H1 (cell line): Measurements from ENCODE around the gene SGO2.
A peak's percentile ranks its signal among the peaks of the same experiment; 100 is the strongest.

Source experiments
- ATF2 ChIP-seq: IDR thresholded peaks from 2 replicates; pipeline ENCODE4 v1.6.1; 2012; ENCODE audit warnings: low read length, inconsistent platforms
- CBX8 ChIP-seq: fragments of 300-800, 300-1000 bp; sonication (generic); IDR thresholded peaks from 2 replicates; pipeline ENCODE4 v1.7.1; 2016; ENCODE audit warnings: low read depth, low read length, borderline replicate concordance
- CHD2 ChIP-seq: IDR thresholded peaks from 2 replicates; pipeline ENCODE4 v1.6.1; 2012; ENCODE audit warnings: low read length, improper control_type of control experiment
- EGR1 ChIP-seq: IDR thresholded peaks from 2 replicates; pipeline ENCODE4 v1.6.1; 2011; ENCODE audit warnings: low read depth, low read length, borderline replicate concordance
- EZH2 ChIP-seq: fragments of 200-600 bp; sonication (generic); IDR thresholded peaks from 2 replicates; pipeline ENCODE4 v1.7.1; 2012; ENCODE audit warnings: low read depth, mild to moderate bottlenecking, moderate library complexity, low read length, inconsistent platforms; ENCODE audit not compliant: severe bottlenecking
- GABPA ChIP-seq: IDR thresholded peaks from 2 replicates; pipeline ENCODE4 v1.6.1; 2011; ENCODE audit warnings: mild to moderate bottlenecking, low read length, moderate library complexity, borderline replicate concordance; ENCODE audit not compliant: insufficient read depth
- MAX ChIP-seq: IDR thresholded peaks from 2 replicates; pipeline ENCODE4 v1.6.1; 2012; ENCODE audit warnings: inconsistent platforms
- RFX5 ChIP-seq: IDR thresholded peaks from 2 replicates; pipeline ENCODE4 v1.6.1; 2011; ENCODE audit warnings: low read depth, low read length, improper control_type of control experiment, borderline replicate concordance
- TF ChIP-seq, protein P1 (sequence below), 3 experiments: IDR thresholded peaks; 1 replicate in 2 of 3; 2 replicates in 1 of 3; pipeline versions ENCODE4 v1.5.1 to v1.6.1; 2011; ENCODE audit warnings: low read length in 3 of 3, mild to moderate bottlenecking in 3 of 3, inconsistent platforms in 2 of 3, low read depth in 1 of 3, moderate library complexity in 1 of 3; ENCODE audit not compliant: insufficient read depth in 1 of 3; ENCODE audit errors: control extremely low read depth in 1 of 3
- TF ChIP-seq, protein P2 (sequence below): IDR thresholded peaks from 2 replicates; pipeline ENCODE4 v1.6.1; 2011; ENCODE audit warnings: low read length, improper control_type of control experiment

GRCh38 chr2:200483729-200484198, 42.2 kb upstream of the SGO2 start:
- no peak for TF ChIP-seq GABPA
- TF ChIP-seq EZH2: no peak
- TF ChIP-seq, protein P1, sequence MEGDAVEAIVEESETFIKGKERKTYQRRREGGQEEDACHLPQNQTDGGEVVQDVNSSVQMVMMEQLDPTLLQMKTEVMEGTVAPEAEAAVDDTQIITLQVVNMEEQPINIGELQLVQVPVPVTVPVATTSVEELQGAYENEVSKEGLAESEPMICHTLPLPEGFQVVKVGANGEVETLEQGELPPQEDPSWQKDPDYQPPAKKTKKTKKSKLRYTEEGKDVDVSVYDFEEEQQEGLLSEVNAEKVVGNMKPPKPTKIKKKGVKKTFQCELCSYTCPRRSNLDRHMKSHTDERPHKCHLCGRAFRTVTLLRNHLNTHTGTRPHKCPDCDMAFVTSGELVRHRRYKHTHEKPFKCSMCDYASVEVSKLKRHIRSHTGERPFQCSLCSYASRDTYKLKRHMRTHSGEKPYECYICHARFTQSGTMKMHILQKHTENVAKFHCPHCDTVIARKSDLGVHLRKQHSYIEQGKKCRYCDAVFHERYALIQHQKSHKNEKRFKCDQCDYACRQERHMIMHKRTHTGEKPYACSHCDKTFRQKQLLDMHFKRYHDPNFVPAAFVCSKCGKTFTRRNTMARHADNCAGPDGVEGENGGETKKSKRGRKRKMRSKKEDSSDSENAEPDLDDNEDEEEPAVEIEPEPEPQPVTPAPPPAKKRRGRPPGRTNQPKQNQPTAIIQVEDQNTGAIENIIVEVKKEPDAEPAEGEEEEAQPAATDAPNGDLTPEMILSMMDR (IDR thresholded peaks at IDR 0.05; ENCODE audit: control extremely low read depth in 1 of 3, insufficient read depth in 1 of 3, low read depth in 1 of 3, low read length in 3 of 3): peak; percentile 89 to 96 (median 90)
- TF ChIP-seq CHD2: no peak
- no peak for TF ChIP-seq EGR1
- TF ChIP-seq, protein P2, sequence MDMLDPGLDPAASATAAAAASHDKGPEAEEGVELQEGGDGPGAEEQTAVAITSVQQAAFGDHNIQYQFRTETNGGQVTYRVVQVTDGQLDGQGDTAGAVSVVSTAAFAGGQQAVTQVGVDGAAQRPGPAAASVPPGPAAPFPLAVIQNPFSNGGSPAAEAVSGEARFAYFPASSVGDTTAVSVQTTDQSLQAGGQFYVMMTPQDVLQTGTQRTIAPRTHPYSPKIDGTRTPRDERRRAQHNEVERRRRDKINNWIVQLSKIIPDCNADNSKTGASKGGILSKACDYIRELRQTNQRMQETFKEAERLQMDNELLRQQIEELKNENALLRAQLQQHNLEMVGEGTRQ: no peak
- TF ChIP-seq CBX8: no peak
- no peak for TF ChIP-seq RFX5
- 0 out of 2 replicates have a peak, but pooled peaks have one; percentile 17 for TF ChIP-seq MAX
- TF ChIP-seq ATF2: no peak
